Activated CD8-positive, alpha-beta T cell treated with anti-CD3 and anti-CD28 coated beads for 36 hours (primary cell): ENCODE data around the gene NCK2. TPM values are rescaled to one million over a fixed set of nuclear protein-coding genes. Genes with fewer than 3 reads are reported as not detected.

Source experiments
- ATAC-seq: fragments of 200-7000 bp; cut with Tn5 transposase; one replicate; pipeline ENCODE4 v1.10.0; 2021; ENCODE audit warnings: mild to moderate bottlenecking, moderate library complexity
- CTCF ChIA-PET: fragments of 350-600 bp; sonication (Branson Sonifier 250); formaldehyde crosslinking; loops from one replicate; lab custom pipeline; 2021; ENCODE audit warnings: antibody characterized with exemption; lab: Charles Lee
- POLR2A ChIA-PET: fragments of 350-600 bp; sonication (Branson Sonifier 250); formaldehyde crosslinking; loops from one replicate; lab custom pipeline; 2021; ENCODE audit warnings: antibody characterized with exemption; lab: Charles Lee
- DNase-seq: peaks from one replicate; pipeline ENCODE4 v3.0.0-alpha.2; 2020
- H3K27ac Mint-ChIP-seq: one replicate; pipeline ENCODE4 v1.8.0; 2021; ENCODE audit warnings: mild to moderate bottlenecking, mixed read lengths
- H3K27me3 Mint-ChIP-seq: one replicate; pipeline ENCODE4 v1.8.0; 2021; ENCODE audit warnings: mixed read lengths
- H3K36me3 Mint-ChIP-seq: one replicate; pipeline ENCODE4 v1.8.0; 2021; ENCODE audit warnings: low read depth, mixed read lengths
- H3K4me1 Mint-ChIP-seq: one replicate; pipeline ENCODE4 v1.8.0; 2021; ENCODE audit warnings: low read depth, mixed read lengths
- H3K4me3 Mint-ChIP-seq: one replicate; pipeline ENCODE4 v1.8.0; 2021; ENCODE audit warnings: mild to moderate bottlenecking, moderate library complexity, mixed read lengths
- H3K9me3 Mint-ChIP-seq: one replicate; pipeline ENCODE4 v1.8.0; 2021; ENCODE audit warnings: mixed read lengths
- intact Hi-C: fragments of 100-400 bp; cut with micrococcal nuclease; formaldehyde crosslinking; loops from one replicate; pipeline ENCODE4 v1.10.0; 2022
- total RNA-seq, 2 experiments: library from RNA; stranded (reverse); gene quantifications; one replicate each; pipeline ENCODE4 v1.2.3, GENCODE V29; 2021
- TF ChIP-seq, protein P1 (sequence below): fragments of 200-600 bp; IDR thresholded peaks from one replicate; pipeline ENCODE4 v1.8.0; 2022; ENCODE audit warnings: antibody characterized with exemption, mild to moderate bottlenecking

The NCK2 gene
- total RNA-seq, 2 experiments from 2014 or later = 68.3 to 69.7 TPM

DNA sequence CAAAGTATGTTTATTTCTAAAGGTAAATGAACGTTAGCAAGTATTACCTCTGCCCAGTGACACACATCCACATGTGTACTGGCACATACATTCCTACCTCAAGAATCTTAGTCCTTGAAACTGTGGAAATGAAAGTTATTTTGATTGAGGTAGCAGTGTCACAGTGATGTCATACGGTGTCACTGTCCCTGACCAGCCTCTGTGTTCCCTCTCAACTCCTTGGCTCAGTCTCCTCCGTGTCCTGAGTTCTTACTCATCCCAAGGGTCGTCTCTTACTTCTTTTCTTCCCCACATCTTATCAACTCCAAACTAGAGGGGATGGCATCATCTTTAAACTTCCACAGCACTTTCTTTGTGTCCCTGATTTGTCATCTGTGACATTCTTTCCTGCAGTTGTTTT, 3.3 kb downstream of the NCK2 start:
- Mint-ChIP-seq H3K4me1 (peaks cover 57% of the 10 kb centered on the region), H3K4me3 (peak overlapping the region; percentile 94), H3K9me3 (no peaks in the 10 kb centered on the region), H3K27ac (peak overlapping the region; percentile 98), H3K27me3 (no peaks in the 10 kb centered on the region), H3K36me3 (peaks cover 63% of the 10 kb centered on the region)
- peak; percentile 8 for ATAC-seq
- CTCF ChIA-PET = interaction anchor here (0.7 to 3.4 kb wide), 14 partner anchors 8 to 338 kb away, joined by 3 to 14 read pairs (median 4); no protein-coding TSS in a partner anchor
- intact Hi-C loops = loop anchor here (2.0 to 10.0 kb wide), 5 partner anchors 49 to 339 kb away; no protein-coding TSS in a partner anchor
- TF ChIP-seq, protein P1, sequence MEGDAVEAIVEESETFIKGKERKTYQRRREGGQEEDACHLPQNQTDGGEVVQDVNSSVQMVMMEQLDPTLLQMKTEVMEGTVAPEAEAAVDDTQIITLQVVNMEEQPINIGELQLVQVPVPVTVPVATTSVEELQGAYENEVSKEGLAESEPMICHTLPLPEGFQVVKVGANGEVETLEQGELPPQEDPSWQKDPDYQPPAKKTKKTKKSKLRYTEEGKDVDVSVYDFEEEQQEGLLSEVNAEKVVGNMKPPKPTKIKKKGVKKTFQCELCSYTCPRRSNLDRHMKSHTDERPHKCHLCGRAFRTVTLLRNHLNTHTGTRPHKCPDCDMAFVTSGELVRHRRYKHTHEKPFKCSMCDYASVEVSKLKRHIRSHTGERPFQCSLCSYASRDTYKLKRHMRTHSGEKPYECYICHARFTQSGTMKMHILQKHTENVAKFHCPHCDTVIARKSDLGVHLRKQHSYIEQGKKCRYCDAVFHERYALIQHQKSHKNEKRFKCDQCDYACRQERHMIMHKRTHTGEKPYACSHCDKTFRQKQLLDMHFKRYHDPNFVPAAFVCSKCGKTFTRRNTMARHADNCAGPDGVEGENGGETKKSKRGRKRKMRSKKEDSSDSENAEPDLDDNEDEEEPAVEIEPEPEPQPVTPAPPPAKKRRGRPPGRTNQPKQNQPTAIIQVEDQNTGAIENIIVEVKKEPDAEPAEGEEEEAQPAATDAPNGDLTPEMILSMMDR = no peak
- POLR2A ChIA-PET = interaction anchor here (0.8 to 4.5 kb wide), 14 partner anchors 8 to 412 kb away, joined by 3 to 63 read pairs (median 8); no protein-coding TSS in a partner anchor
- peak; percentile 48 for DNase-seq

DNA sequence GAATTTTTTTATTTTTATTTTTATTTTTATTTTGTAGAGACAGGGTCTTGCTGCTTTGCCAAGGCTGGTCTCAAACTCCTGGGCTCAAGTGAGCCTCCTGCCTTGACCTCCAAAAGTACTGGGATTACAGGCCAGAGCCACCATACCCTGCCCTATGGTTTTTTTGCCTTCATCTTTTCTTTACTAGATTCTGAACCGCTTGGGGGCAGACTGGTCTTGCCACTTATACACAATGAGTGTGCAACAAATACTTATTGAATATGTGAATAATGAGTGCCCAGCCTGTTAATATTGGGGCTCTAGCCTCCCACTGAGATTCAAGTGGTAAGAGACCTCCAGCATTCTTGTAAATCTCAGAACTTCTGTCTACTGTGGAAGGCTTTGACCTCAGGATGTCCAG, 3.9 kb downstream of the NCK2 start:
- intact Hi-C loops = loop anchor here (5.0 to 10.0 kb wide), 4 partner anchors 109 to 339 kb away; no protein-coding TSS in a partner anchor
- H3K4me3 Mint-ChIP-seq = peak overlapping the region; percentile 94
- TF ChIP-seq, protein P1 = no peak
- ATAC-seq = no peak
- no peaks in the 10 kb centered on the region for H3K9me3 Mint-ChIP-seq
- peak overlapping the region; percentile 98 for H3K27ac Mint-ChIP-seq
- no peaks in the 10 kb centered on the region for H3K27me3 Mint-ChIP-seq
- H3K4me1 Mint-ChIP-seq = peaks cover 58% of the 10 kb centered on the region
- ChIA-PET CTCF (interaction anchor here (0.8 to 3.4 kb wide), 11 partner anchors 9 to 172 kb away, joined by 3 to 9 read pairs (median 4); no protein-coding TSS in a partner anchor), POLR2A (interaction anchor here (0.9 to 4.5 kb wide), 8 partner anchors 8 to 117 kb away, joined by 3 to 26 read pairs (median 6); no protein-coding TSS in a partner anchor)
- peak; percentile 34 for DNase-seq
- H3K36me3 Mint-ChIP-seq = peaks cover 68% of the 10 kb centered on the region

DNA sequence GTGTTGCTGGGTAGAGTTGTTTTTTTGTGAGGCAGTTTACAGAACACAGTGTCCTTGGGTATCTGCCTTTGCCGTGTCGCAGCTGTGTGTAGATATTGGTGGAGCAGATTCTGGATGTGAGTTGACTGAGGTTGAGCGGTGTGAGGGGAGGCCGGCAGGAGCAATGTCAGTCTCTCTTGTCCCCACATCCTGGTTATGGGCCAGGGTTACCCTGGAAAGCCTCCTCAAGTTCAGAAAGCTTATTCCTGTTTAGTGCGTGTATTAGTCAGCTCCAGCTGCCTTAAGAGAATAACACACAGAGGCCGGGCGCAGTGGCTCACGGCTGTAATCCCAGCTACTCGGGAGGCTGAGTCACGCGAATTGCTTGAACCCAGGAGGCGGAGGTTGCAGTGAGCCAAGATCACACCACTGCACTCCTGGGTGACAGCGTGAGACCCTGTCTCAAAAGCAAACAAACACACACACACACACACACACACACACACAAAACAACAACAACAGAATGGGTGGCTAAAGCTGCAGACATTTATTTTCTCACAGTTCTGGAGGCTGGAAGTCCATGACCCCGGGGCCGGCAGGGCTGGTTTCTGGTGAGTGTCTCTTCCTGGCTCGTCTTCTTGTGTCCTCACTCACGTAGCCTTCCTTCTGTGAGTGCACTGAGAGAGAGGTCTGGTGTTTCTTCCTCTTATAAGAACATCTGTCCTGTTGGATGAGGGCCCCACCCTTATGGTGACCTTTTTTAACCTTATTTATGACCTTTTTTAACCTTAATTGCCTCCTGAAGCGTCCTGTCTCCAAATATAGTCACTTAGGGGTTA, 5.1 kb downstream of the NCK2 start:
- ATAC-seq = peak; percentile 4
- Mint-ChIP-seq H3K27me3 (no peaks in the 10 kb centered on the region), H3K36me3 (peaks cover 79% of the 10 kb centered on the region), H3K9me3 (no peaks in the 10 kb centered on the region), H3K4me3 (peak overlapping the region; percentile 94), H3K27ac (peak overlapping the region; percentile 98), H3K4me1 (peaks cover 63% of the 10 kb centered on the region)
- ChIA-PET CTCF (interaction anchor here (0.6 to 3.0 kb wide), 12 partner anchors 8 to 175 kb away, joined by 3 to 9 read pairs (median 4); no protein-coding TSS in a partner anchor), POLR2A (interaction anchor here (0.7 to 4.5 kb wide), 13 partner anchors 9 to 353 kb away, joined by 3 to 26 read pairs (median 4); no protein-coding TSS in a partner anchor)
- intact Hi-C loops = loop anchor here (5.0 to 10.0 kb wide), 4 partner anchors 108 to 338 kb away; no protein-coding TSS in a partner anchor
- peak; percentile 67 for DNase-seq
- TF ChIP-seq, protein P1 = no peak

DNA sequence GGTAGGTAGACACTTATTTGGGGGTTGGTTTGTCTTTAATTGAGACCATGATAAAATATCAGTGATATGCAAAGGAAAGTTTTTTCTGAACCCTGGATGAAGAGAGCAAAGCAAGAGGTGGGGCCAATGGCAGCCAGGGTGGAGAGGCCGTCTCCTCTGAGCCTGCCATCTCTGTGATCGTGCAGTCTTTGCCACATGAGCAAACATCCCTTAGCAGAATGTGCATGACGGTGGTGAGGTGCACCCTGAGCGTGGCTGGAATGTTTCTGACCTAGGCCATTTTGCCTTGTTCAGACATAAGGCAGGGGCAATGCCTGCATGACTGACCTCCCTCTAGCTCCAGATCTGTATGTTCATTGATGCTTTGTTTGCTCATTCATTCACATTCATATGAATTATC, 6.0 kb downstream of the NCK2 start:
- Mint-ChIP-seq H3K36me3 (peaks cover 83% of the 10 kb centered on the region), H3K4me1 (peaks cover 73% of the 10 kb centered on the region), H3K4me3 (peak overlapping the region; percentile 94), H3K27me3 (no peaks in the 10 kb centered on the region), H3K9me3 (no peaks in the 10 kb centered on the region), H3K27ac (peak overlapping the region; percentile 98)
- DNase-seq (no peak), ATAC-seq (no peak)
- intact Hi-C loops = no loop called here
- TF ChIP-seq, protein P1 = no peak
- ChIA-PET CTCF (no interaction called here), POLR2A (interaction anchor here (0.8 to 1.4 kb wide), 3 partner anchors 12 to 53 kb away, joined by 3 to 5 read pairs (median 3); no protein-coding TSS in a partner anchor)
